Stimulated activated CD4-positive, alpha-beta T cell treated with anti-CD3 and anti-CD28 coated beads, Interleukin-1b, Interleukin-23, amount 100 ng/mL, for 48 hours (primary cell): ENCODE measurements around the gene ATP6V1F.

Experiments used
- DNase-seq: peaks from one replicate; pipeline ENCODE4 v3.0.0-alpha.2; 2020

The ATP6V1F gene

DNA sequence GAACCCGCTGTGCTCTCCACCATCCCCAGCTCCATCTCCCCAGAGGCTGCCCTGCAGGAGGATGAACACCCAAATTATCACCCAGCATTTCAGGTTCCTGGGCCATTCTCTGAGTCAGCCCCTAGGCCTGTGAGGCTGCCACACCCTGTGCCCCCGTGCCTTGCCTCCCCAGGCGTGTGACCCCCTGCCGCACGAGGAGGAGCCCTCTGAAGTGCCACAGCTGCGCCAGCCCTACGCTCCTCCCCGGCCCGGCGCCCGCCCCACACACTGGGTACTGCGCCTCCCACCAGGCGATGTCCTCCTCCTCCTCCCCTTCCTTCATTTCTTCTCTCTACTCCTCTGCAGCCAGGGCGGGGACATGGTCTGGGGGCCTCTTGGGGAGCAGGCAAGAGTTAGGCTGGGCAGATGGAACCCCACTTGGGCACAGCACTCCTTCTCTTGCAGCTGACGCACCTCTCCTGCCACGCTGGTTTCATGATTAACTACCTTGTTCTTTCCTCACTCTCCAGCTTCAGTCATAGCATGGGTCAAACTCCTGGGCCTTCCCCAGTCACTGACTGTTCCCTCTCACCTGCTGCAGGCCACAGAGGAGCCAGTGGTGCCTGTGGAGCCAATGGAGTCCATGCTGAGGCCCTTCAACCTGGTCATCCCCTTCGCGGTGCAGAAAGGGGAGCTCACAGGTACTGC lies 12.7 kb upstream of the ATP6V1F start:
- DNase-seq, result no peak

- DNase-seq, result no peak
Measured at GRCh38 chr7:128852537-128853254, 10.0 kb upstream of the ATP6V1F start.

- DNase-seq, result no peak
Measured at GRCh38 chr7:128853799-128854198, 8.9 kb upstream of the ATP6V1F start.

DNA sequence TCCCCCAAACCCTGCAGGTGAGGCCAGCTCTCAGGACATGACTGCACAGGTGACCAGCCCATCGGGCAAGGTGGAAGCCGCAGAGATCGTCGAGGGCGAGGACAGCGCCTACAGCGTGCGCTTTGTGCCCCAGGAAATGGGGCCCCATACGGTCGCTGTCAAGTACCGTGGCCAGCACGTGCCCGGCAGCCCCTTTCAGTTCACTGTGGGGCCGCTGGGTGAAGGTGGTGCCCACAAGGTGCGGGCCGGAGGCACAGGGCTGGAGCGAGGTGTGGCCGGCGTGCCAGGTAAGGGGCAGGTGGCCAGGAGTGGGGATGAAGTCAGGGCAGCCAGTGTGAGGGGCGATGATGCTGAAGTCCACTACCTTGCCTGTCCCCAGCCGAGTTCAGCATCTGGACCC lies 8.3 kb upstream of the ATP6V1F start:
- DNase-seq, result no peak

GRCh38 chr7:128855559-128855958 lies 7.1 kb upstream of the ATP6V1F start:
- no peak for DNase-seq

GRCh38 chr7:128856001-128856718 lies 6.5 kb upstream of the ATP6V1F start:
- DNase-seq, result no peak

- no peak for DNase-seq
Measured at GRCh38 chr7:128858380-128859231, 4.0 kb upstream of the ATP6V1F start.

DNA sequence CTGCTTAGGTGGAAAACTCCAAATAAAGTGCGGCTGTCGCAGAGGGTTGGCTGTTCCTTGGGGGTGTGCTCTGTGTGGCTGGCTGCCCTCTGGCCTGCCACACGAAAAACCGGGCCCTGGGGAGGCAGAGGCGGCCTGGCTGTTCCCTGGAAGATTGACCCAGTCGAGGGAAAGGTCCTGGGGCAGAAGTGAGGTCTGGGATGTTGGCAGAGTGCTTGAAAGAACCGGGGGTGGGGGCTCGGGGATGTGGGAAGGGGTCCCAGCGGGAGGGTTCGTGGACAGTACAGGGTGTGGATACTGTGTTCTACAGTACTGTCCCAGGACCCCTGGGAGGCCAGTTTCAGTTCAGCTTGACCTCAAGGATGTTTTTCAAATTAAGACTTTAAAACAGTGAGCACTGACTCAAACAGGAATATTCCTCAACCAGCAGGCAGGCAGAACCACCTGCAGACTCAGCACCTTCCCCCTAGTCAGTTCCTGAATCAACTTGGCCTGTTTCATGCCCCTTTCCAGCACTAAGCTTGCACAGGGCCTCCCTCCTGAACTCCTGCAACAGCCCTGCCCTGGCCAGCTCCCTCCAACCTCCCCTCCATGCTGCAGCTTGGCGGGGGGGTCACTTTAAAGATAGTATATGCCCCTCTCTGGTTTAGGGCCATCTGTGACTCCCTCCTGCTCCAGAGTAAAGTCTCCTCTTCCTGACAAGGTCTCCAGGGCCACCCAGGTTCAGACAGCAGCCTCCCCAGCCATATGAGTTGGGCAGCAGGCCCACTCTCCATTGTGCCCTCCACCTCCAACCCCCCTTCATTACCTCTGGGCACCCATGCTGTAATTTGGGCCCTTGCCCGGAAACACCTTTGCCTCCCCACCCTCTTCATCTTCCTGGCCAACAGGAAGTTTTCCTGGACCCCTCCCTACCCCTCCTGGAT lies 3.2 kb upstream of the ATP6V1F start:
- DNase-seq, result no peak

- no peak for DNase-seq
Measured at GRCh38 chr7:128860158-128861073, 2.2 kb upstream of the ATP6V1F start.

- DNase-seq, result no peak
Measured at GRCh38 chr7:128861957-128862570, 592 bp upstream of the ATP6V1F start.

- DNase-seq, result peak; percentile 52
Measured at GRCh38 chr7:128863433-128863989, 855 bp downstream of the ATP6V1F start.

DNA sequence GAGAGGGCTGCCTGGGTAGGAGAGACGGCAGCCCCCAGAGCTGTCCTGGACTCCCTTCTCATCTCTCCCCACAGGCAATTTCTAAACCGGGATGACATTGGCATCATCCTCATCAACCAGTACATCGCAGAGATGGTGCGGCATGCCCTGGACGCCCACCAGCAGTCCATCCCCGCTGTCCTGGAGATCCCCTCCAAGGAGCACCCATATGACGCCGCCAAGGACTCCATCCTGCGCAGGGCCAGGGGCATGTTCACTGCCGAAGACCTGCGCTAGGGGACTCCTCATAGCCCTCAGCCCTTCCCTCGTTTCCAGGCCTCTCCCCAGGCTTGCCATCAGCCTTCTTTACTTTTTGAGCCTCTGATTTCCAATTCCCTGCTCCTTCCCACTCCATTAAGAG lies 2.6 kb downstream of the ATP6V1F start:
- no peak for DNase-seq

DNA sequence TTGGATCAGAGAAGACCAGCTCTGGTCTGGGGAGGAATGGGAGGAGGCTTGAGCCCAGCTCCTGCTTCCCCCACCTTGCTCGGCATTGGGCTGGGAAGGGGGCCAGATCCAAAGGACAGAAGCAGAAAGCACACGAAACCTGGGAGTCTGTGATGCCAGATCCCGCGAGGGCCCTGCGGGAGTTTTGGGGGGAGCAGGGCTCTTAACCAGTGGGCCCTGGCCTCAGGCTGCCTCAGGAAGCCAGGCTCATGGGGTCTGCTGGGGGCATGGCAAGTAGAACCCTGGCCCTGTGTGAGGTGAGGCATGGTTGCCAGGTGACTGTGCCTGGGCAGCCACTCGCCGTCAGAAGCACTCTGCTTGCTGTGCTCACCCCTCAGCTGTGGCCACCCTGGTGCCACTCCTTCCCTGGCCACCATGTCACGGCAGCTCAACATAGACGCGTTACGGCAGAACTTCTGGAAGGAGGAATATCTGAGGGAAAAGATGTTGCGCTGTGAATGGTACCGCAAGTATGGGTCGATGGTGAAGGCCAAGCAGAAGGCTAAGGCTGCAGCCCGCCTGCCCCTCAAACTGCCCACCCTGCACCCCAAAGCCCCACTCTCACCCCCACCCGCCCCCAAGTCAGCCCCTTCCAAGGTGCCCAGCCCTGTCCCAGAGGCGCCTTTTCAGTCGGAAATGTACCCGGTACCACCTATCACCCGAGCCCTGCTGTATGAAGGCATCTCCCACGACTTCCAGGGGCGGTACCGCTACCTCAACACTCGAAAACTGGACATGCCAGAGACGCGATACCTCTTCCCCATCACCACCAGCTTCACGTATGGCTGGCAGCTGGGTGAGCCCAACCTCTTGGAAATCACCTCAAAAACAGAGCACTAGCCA lies 3.6 kb downstream of the ATP6V1F start:
- no peak for DNase-seq

DNA sequence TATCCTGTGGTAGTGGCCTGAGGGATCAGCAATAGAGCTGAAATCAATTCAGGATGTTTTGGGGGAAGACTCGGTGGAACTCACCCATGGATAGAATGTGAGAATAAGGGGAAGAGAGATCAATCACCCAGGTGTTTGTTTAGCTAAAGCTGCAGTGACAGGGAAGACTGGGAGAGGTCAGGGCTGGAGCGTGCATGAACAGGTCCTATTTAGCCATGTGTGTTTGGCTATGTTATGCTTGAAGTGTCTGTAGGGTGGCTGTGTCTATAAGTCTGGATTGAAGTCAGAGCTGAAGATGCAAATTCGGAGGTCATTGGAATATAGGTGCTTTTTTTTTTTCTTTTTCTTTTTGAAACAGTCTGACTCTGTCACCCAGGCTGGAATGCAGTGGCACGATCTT lies 4.6 kb downstream of the ATP6V1F start:
- DNase-seq, result no peak

DNA sequence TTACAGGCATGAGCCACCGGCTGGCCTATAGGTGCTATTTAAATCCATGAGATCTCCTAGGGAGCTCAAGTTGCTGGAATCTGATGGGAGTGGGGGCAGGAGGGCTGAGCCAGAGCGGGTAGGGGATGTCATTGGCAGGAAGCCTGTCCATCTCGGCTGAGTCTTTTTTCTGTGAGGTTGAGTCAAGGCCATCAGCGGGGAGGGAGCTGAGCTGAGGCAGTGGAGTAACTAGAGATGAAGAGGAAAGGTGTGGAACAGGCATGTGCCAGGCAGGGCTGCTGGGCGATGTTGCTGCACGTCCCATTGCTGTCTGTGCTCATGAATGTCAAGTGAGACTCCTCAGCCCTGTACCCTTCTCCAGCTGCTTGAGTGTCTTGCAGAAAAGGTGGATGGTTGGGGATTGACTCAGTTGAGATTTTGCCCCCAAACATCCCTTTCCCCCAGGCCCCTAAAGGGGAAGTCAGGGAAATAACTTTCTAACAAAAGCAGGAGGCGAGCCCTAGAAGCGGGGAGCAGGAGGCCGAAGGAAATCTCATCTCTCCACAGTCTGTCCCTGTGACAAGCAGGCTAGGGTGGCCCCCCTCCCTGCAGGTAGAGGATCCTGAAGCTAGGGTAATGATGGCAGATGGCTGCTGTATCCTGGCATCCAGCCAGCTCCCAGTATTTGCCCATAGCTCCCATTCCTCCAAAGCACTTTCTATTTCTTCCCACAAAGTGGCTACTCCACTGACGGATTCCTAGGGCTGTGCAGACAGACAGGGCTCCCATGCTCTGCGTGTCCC lies 5.4 kb downstream of the ATP6V1F start:
- DNase-seq, result no peak

- no peak for DNase-seq
Measured at GRCh38 chr7:128868624-128869137, 6.0 kb downstream of the ATP6V1F start.

GRCh38 chr7:128869138-128869943 lies 6.7 kb downstream of the ATP6V1F start:
- peak; percentile 27 for DNase-seq
